GM19397 (cell line): ENCODE measurements around the gene HNRNPH3.
"Not testable (repeated sequence)": the region's sequence is repeated elsewhere in the genome, so short reads cannot be mapped to it uniquely, and the experiment has no call there.

Experiments
- ATAC-seq: cut with Tn5 transposase; IDR thresholded peaks from one replicate; pipeline ENCODE4 v1.9.1; 2021; ENCODE audit warnings: mild to moderate bottlenecking, moderate library complexity; ENCODE audit not compliant: unreplicated experiment

HNRNPH3 gene, protein sequence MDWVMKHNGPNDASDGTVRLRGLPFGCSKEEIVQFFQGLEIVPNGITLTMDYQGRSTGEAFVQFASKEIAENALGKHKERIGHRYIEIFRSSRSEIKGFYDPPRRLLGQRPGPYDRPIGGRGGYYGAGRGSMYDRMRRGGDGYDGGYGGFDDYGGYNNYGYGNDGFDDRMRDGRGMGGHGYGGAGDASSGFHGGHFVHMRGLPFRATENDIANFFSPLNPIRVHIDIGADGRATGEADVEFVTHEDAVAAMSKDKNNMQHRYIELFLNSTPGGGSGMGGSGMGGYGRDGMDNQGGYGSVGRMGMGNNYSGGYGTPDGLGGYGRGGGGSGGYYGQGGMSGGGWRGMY

DNA sequence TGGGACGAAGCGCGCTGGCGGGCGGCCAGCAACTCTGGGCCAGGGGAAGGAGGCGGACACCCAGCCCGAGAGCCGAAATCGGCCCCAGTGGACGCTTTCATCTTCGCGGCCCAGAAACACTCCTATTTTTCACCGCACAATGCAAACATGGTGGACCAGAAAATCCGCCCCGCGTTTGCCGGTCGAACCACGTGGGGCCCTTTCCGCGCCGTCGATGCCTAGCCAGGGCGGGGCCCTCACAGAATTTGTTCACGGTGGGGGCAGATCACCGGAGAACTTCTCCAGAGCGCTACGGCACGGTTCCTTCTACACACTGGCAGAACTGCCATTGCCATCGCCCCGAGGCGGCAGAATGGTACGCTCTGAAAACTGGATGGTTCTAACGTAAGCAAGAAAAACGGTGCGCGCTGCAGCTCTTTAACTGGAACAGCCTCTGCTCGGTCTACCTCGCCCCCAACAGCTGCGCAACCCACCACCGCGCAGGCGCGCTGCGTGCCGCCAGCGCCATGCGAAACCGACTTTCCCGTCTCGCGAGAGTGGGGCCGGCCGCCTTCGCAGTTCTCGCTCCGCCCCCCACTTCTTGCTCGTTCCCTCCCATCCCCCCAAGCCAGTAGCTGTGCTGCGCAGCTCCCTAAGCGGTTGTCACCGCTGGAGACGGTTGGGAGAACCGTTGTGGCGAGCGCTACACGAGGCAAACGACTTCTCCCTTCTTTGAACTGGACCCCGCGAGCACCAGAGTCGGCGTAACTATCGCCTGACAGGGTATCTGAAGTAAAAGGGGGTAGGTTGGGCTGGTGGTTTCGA is at the start of gene HNRNPH3:
HNRNPH3 (plus strand) TSS at position 610 of the 804 bp plus-strand sequence. CDS start 5,158 bp downstream, outside the sequence.
- peak; percentile 88 for ATAC-seq

DNA sequence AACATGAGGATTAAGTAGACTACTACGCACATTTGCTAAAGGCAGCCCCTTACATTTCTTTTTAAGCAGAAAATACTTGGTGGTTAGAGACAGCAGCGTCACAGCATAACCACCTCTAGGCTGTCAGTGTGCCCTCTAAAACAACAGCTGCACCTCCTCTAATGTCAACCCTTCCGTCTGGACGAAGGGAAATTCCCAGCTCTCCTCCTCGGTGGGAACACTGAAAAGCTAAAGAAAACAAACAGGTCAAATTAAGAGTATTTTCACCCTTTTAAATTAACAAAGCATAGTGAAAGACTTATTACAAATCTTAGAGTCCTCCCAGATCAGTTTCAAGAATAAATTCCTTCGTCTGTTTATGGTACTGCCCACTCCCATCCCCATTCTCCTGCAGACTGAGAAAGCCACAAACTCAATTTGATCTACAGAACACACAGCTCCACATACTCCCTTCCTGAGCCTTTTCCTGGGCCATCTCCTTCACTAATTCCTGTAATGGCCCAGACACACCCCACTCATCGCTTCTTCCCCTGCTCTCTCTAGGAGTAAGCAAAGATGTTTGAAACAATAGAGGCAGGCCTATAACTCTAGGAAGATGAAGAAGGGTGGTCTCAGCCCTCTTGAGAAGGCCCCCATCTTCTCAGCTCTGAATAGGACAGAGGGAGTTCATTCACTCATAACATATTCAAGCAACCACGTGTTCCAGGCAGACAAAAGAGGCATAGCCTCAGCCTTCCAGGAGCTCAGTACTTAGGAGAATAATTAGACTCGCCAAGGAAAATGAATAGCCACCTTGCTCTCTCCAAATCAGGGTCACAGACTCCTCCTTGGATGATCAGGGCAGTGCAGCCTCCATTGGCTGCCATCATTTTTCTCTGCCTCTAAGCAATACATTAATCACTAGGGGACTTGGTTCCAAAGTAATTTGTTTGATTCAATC is 47.5 kb upstream of the HNRNPH3 start:
- ATAC-seq = no peak

DNA sequence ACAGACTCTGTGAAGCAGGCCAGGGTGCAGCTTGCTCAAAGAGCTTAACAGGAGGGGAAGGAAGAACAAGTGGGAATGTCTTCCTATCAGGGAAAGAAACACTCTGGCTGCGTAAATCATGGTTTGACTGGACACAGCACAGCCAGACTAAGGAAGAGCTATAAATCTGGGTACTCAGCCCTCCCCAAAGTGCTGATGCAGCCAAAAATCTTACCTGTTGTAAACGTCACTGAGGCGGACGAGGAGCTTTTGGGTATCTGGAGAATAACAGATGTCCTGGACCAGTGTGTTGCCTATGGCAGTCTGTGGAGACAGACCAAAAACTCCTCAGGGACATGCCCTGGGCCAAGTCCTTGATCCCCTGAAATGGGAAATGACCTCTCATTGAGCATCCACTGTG is 43.1 kb upstream of the HNRNPH3 start:
- no peak for ATAC-seq

DNA sequence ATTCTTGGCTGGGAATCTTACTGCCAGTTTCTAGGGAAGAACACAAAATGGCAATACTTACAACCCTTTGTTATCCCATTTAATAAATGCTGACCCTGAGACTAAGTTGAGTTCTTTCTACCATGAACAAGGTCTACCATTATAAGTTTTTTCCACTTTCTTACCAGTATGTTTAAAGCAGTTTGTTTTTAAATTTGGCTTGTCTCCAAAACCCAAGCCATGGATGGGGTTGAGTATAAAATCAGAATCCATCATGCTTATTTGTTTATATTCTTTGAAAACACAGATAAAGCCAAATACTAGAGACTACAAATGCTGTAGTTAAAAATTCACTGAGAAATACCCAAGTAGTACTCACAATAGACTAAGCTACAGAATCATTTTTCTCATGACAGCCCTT is 41.1 kb upstream of the HNRNPH3 start:
- no peak for ATAC-seq

DNA sequence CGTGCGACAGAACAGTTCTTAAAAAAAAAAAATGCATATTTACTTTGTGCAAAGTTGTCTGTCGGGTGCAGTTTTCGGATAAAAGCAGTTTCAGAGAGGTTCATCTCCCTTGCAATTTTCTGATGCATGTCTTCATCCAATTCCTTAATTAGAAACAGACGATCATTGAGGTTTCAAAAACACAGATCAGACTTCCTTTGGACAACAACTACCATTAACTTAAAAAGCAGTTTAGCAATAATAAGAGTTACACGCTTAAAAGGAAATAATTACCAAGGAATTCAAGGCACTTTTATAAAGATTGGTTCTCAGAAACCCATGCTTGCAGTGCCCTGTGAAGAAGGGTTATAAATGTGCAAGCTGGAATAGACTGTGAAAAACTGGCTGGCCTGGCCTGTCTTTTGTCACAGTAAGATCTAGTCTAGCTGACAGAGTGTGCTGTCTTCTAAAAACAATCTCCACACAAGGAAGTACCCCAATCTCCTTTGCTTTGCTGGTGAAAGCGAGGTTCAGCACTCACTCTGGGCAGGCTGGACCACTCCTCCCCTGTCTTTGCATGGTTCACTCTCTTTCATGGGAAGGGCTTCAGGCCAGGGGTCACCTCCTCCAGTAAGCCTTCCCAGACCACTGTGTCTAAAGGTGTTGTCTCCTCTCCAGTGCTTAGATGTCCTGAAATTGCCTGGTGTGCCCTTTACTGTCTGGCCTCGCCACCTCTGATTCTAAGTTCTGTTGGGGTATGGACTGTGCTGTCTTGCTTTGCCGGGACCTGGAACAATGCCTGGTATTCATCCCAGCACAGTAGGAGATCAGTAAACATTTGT is 34.8 kb upstream of the HNRNPH3 start:
- no peak for ATAC-seq

DNA sequence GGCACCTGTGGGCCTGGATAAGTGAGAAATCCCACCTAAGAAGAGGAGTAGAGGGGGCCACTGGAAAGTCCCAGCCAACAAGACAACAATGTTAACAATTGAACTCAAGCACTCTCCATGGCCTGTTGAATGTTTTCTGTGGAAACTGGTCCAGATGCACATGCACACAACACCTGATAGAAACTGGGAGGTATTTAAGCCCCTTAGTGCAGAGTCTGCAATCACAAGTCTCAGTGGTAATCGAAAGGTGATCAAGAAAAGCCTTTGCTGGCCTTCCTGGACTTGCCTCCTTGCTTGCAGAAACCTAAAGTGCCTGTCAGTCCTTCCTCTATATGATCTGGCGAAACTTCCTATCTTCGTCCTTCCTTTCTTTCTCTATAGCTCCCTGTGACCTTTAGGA is 30.6 kb upstream of the HNRNPH3 start:
- no peak for ATAC-seq

DNA sequence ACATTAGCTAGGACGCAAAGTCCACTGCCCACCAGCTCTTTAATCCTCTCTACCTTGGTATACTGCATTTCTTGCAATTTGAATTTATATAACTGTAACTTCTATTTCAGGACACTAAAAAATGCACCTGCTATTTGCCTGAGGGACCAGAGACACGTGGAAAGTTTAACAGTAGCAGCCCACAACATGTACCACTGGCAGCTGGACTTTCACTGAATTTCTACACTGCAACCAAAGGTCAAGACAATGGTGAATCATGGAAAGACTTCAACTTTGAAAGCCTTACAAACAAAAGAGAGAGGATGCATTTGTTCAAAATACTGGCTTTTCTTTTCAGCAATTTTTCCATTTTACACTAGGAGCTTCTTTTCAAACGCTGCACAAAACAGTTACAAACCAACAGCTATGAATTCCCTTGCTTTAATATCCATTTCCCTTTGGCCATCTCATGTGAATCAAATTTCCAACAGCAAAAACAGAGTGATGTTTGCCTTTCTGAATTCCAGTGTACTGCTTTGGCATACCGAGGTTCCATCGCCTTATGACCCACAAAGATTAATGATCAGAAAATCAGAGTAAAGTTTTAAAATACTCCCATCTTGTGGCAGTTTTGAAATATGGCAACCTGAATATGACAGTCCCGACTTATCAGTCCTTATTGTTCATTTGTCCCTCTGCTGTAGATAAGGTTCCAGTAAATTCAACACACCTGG is 29.9 kb upstream of the HNRNPH3 start:
- no peak for ATAC-seq

DNA sequence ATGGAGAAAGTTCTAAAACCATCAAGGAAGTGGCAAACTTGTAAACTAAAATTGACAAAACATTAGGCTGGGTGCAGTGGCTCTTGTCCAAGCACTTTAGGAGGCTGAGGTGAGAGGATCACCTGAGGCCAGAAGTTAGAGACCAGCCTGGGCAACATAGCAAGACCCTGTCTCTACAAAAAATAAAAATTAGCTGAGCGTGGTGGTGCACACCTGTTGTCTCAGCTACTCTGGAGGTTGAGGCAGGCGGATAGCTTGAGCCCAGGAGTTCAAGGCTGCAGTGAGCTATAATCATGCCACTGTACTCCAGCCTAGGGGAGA is 29.4 kb upstream of the HNRNPH3 start:
- ATAC-seq = no peak

DNA sequence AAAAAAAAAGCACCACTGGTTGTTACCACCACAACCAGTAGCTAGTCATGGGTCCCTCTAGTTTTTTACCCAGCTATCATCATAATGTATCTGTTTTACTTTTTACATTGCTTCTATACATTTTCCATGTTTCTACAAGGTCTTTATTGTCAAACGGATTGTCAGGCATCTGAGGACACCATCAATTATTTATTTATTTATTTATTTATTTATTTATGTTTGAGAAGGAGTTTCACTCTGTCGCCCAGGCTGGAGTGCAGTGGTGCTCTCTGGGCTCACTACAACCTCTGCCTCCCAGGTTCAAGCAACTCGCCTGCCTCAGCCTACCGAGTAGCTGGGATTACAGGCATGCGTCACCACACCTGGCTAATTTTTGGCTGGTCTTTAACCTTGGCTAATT is 29.0 kb upstream of the HNRNPH3 start:
- ATAC-seq = no peak

DNA sequence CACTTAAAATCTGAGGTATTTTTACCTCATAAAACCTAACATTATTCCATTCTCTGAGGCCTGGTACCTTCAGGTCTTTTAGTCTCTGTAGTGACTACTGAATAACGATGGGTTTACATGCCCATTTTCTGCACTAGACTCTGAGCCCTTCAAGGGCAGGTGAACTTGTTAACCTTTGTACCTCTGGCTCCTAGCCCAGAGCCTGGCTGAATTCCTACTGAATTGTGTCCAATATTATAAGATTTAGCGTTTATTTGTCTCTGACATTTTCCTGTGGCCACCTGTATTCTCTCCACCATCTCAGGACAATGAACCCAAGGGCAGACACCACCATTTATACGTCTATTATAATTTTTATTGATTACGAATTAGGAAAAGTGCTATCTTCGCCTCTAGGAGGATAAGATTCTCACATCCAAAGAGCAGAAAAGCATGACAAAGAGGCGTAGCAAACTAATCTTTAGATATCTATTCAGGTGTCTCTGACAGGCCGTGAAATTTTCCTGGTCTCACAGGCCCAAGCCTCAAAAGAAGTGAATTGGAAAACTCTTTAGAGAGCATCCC is 27.9 kb upstream of the HNRNPH3 start:
- no peak for ATAC-seq

DNA sequence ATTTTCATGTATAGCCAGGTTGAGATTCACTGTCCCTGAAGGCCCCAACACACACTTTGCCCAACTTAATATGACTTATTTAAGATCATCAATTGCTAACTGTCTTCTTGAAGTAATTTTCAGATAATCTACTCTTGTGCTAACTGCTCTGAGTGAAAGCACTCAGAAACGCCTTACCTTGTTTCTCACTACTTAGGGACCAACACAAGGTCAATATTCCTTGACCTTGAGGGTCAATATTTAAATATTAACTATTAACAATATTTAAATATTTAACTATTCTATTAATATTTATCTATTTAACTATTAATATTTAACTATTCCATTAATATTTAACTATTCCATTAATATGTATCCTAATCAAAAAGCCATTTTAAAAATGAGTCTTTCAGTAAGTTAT is 26.0 kb upstream of the HNRNPH3 start:
- ATAC-seq = no peak

DNA sequence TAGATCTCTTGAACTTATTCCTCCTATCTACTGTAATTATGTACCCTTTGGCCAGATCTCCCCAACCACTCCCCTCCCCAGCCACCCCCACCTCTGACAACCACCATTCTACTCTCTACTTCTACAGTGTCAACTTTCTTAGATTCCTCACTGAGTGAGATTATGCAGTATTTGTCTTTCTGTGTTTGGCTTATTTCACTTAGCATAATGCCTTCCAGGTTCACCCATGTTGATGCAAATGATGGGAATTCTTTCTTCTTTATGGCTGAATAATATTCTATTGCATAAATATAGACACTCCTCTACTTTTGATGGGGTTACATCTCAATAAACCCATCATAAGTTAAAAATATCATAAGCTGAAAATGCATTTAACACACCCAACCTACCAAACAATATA is 21.3 kb upstream of the HNRNPH3 start:
- no peak for ATAC-seq

DNA sequence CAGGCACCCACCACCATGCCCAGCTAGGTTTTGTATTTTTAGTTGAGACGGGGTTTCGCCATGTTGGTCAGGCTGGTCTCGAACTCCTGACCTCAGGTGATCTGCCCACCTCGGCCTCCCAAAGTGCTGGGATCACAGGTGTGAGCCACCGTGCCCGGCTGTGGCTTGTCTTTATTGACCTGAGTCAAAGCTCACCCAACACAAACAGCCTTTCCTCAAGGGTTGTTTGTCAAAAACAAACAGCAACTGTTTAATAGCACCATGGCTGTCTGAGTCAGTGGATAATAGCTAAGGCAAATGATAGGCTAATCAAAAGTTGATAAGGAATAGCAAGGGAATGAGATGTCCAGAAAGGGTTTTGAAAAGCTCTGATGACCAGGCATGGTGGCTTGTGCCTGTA is 16.9 kb upstream of the HNRNPH3 start:
- not testable (repeated sequence) for ATAC-seq

DNA sequence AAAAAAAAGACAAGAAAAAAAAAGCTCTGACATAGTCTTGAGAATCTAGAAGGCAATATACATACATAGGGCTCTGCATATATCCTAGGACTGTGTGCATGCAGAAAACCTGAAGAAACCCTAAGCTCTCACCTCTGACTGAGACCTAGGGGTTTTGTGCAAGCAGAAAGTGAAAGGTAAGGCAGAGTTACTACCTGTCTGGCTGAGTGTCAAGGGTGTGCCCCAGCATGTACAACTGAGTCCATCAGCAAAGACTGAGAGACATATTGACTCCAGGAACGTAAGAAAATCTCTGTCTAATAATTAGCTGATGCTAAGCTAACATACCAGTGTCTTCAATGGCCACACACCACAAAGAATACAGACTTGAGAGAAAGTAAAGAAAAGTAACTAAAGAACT is 16.3 kb upstream of the HNRNPH3 start:
- no peak for ATAC-seq

DNA sequence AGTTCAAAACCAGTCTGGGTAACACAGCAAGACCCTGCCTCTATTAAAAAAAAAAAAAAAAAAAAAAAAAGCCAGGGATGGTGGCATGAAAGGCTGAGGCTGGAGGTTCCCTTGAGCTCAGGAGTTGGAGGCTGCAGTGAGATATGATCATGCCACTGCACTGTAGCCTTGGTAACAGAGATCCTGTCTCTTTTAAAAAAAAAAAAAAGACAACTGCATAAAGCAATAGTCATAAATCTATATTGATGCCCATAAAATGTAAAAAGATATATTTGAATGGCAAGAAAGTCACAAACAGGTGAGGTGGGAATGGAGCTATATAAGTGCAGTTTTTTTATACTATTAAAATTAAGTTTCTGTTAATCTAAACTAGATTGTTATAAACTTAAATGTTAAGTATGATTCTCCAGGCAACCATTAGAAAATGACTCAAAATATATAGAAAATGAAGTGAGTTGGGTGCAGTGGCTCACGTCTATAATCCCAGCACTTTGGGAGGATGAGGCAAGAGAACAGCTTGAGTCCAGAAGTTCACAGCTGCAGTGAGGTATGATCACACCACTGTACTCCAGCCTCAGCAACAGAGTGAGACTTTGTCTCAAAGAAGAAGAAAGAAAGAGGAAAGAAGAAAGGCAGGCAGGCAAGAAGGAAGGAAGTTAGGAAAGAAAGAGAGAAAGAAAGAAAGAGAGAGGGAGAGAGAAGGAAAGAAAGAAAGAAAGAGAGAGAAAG is 13.4 kb upstream of the HNRNPH3 start:
- no peak for ATAC-seq

DNA sequence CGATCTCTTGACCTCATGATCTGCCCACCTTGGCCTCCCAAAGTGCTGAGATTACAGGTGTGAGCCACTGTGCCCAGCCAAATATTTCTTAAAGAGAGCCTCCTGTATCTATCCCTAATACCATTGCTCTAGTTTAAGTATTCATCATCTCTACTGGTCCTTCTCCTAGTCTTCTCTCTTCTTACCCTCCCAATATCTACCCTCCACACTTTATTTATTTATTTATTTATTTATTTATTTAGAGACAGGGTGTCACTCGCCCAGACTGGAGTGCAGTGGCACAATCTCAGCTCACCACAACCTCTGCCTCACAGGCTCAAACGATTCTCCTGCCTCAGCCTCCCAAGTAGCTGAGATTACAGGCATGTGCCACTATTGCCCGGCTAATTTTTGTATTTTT is 7.5 kb upstream of the HNRNPH3 start:
- ATAC-seq = not testable (repeated sequence)

DNA sequence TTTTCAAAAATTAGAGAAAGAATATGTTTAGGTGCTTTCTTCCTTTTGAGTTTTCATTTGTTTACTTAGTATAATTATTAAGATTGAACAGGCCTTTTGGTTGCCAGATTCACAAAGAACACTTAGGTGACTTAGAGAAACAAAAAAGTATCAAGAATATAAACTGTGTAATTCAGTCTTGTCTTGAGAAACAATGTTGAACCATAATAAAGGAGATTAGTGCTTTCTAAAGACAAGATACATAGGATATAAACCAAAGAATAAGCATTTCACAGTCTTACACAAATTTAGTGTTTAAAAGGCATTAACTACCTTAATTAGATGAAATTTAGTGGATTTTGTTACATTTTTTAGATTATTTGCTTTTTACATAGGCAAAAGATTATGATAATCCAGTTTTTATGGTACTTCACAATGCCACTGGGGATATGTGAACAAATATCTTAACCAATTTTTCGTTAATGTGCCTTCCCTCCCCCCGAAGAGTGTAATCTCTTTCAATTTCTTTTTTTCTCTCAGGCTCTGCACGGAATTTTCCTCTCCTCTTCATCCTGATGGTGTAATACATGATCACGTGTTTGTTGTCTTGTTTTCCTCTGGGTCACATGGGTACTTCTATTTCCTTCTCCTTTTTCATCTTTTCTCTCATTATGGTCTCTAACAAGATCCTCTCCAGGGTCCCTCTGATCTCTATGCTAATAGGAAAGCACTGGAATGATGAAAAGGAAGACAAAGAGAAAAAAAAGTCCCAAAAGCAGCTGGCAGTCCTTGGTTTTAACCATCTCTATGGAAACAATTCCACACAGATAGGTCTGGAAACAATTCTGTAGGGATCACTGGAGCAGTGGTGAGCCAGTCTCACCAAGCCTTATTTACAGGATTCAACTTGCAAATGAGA is 3.7 kb upstream of the HNRNPH3 start:
- no peak for ATAC-seq

DNA sequence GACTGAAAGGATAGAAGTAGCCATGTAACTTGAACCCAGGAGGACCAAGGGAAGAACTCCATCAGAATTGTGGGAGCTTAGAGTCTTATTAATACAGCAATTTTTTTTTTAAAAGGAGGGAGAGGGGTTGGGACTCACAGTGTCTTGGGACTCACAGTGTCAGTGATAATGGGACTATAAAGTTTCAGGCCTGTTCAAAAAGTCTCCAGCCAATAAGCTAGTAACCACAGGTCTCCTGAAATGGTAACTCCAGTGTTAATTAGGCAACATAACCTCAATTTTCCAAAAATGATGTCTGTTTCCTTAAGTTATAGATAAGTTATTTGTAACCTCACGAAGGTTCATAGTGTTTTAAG is 2.4 kb upstream of the HNRNPH3 start:
- ATAC-seq = no peak
